ENCODE results near the gene SLCO3A1.

DNA sequence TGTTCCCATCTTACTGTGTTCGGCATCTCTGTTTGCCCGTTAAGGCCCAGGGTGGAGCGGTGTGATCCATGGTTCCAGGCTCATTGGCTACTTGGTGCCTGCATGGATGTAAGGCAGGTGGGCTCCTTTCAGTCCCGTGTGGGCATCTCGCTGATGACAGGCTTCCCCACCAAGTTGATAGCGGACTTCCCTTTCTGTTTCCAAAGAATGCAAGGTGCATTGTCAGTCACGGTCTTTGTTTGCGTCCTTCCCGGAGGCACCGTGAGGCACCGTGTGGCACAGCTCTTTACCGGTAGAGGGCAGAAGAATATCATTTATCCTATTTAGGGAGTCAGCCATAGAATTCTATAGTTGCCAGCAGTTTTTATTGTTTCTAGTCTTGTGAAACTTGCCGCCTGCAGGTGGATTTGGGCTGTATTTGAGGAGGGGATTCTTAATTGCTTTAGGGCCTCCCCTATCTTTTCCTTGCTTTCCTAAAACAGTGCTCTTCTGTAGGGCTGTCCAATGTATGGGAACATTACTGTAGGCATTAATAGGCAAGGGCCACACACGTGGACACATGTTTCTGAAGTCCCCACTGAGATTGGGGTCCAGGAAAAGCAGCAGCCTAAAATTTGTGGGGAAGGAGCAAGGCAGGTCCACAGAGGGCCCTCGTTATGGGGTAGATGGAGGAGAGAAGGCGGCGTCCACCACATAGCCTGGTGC lies 244.1 kb downstream of the SLCO3A1 start:
- TF ChIP-seq, protein P1, sequence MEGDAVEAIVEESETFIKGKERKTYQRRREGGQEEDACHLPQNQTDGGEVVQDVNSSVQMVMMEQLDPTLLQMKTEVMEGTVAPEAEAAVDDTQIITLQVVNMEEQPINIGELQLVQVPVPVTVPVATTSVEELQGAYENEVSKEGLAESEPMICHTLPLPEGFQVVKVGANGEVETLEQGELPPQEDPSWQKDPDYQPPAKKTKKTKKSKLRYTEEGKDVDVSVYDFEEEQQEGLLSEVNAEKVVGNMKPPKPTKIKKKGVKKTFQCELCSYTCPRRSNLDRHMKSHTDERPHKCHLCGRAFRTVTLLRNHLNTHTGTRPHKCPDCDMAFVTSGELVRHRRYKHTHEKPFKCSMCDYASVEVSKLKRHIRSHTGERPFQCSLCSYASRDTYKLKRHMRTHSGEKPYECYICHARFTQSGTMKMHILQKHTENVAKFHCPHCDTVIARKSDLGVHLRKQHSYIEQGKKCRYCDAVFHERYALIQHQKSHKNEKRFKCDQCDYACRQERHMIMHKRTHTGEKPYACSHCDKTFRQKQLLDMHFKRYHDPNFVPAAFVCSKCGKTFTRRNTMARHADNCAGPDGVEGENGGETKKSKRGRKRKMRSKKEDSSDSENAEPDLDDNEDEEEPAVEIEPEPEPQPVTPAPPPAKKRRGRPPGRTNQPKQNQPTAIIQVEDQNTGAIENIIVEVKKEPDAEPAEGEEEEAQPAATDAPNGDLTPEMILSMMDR (IDR thresholded peaks at IDR 0.05; ENCODE audit: low read depth, low read length): peak; percentile 95
- TF ChIP-seq EZH2phosphoT487 (IDR thresholded peaks at IDR 0.05; ENCODE audit: low read depth): no peak
